Measurements from ENCODE around the gene MYOD1. TPM values are rescaled to one million over a fixed set of nuclear protein-coding genes. Genes with fewer than 3 reads are reported as not detected.

MYOD1 gene
- polyA plus RNA-seq, 1 experiment = not detected

DNA sequence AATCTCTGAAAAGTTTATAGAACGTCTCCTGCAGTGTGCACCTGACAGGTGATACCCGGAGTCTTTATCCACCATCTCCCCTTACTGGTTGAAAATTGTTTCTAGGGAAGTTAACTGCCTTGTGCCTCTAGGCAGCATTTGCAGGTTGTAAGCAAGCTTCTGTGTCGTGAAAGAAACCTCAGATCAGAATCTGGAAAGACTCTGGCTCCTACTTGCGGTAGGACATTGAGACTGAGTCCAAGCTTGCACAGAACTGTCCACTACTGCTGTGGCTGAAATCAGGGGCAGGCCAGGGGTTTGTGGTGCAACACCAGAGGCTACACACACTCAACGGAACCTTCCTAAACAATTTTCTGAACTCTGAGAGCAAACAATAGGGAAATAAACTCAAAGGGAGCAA, 34.8 kb upstream of the MYOD1 start:
- no peak overlapping the region for H3K4me3 ChIP-seq (ENCODE audit: low read depth, low read length)
- no peaks in the 10 kb centered on the region for H3K27me3 ChIP-seq (ENCODE audit: control insufficient read depth, insufficient read depth, low read length)
- TF ChIP-seq, protein P1, sequence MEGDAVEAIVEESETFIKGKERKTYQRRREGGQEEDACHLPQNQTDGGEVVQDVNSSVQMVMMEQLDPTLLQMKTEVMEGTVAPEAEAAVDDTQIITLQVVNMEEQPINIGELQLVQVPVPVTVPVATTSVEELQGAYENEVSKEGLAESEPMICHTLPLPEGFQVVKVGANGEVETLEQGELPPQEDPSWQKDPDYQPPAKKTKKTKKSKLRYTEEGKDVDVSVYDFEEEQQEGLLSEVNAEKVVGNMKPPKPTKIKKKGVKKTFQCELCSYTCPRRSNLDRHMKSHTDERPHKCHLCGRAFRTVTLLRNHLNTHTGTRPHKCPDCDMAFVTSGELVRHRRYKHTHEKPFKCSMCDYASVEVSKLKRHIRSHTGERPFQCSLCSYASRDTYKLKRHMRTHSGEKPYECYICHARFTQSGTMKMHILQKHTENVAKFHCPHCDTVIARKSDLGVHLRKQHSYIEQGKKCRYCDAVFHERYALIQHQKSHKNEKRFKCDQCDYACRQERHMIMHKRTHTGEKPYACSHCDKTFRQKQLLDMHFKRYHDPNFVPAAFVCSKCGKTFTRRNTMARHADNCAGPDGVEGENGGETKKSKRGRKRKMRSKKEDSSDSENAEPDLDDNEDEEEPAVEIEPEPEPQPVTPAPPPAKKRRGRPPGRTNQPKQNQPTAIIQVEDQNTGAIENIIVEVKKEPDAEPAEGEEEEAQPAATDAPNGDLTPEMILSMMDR (IDR thresholded peaks at IDR 0.05; ENCODE audit: insufficient read depth, low read depth, low read length) = no peak
- CTCF ChIA-PET = no interaction called here
- POLR2A ChIA-PET = no interaction called here
- no peak for DNase-seq (ENCODE audit: low read depth)
- no peaks in the 10 kb centered on the region for H3K36me3 ChIP-seq (ENCODE audit: control insufficient read depth, insufficient read depth, low read length)

DNA sequence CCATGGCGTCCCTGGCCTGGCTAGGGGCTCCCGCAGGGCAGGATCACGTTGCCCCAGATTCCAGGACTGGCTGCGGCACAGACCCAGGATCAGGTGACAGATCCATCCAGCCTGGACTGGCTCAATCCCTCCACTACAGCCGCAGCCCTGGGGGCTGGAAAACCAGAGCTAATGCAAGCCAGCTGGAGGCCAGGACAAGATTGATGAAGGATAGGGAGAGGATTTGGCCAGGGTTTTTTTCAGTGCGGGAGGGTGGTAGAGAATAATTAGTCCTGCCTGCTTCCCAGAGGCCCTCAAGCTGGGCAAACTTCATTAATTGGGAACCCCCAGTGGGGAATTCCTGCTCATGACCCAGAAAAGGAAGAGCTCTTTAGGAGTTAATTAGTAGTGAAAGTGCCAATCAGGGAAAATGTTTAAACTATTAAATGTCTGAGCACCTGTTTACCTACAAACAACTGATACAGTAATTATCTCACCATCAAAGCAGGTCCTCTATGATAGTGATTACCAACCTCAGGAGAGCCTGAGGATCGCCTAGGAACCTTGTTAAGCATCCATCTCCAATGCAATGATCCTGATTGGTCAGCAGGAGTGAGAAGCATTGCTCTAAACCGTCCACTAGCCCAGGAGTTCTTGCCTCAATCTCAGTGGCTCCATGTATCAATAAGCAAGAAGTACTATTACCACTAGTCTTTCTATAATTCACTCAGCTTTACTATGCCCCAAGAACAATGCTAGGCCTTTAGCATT, 33.0 kb upstream of the MYOD1 start:
- TF ChIP-seq, protein P1 (IDR thresholded peaks at IDR 0.05; ENCODE audit: insufficient read depth, low read depth, low read length) = no peak
- DNase-seq (ENCODE audit: low read depth) = no peak
- POLR2A ChIA-PET = no interaction called here
- Histone ChIP-seq H3K4me3 (ENCODE audit: low read depth, low read length) (no peak overlapping the region), H3K36me3 (ENCODE audit: control insufficient read depth, insufficient read depth, low read length) (no peaks in the 10 kb centered on the region), H3K27me3 (ENCODE audit: control insufficient read depth, insufficient read depth, low read length) (no peaks in the 10 kb centered on the region; the same call in 1 of the 2 replicates)
- CTCF ChIA-PET = interaction anchor here (1.4 to 1.7 kb wide), 3 partner anchors 11 to 294 kb away, joined by 3 to 5 read pairs (median 4); no protein-coding TSS in a partner anchor

DNA sequence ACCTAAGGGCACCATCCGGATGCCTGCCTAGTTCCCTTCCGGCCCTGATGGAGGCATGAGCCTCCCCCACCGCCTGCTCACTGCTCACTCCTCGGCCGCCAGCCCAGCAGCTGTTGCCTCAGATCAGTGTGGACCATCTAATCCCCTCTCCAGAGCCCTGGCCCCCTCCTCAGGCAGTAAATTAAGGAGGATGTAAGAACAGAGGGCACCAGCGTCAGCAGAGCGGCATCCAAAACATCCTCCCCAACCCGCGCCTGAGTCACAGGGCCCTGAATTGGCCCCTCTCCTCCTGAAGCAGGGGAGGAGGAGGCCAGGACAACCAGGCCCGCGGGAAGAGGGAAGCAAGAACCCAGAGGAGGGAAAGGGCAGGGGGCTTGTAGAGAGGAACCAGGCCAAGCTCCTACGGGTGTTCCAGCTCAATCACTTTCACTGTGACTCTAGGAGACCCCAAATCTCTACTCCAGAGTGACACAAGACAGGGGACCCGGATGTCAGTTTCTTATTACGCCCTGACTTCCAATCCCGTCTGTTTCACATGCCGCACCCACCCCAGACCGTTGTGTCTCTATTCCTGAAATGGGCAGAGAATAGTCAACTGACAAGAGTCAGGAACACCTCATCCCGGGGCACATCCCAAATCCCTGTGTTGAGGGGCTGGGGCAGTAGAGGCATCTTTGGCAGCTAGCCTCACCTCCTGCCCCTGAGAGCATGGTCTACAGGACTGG, 31.3 kb upstream of the MYOD1 start:
- H3K27me3 ChIP-seq (ENCODE audit: control insufficient read depth, insufficient read depth, low read length) = peaks cover 7% of the 10 kb centered on the region; the same call in 1 of the 2 replicates
- ChIA-PET POLR2A (no interaction called here), CTCF (no interaction called here)
- TF ChIP-seq, protein P1 (IDR thresholded peaks at IDR 0.05; ENCODE audit: insufficient read depth, low read depth, low read length) = no peak
- H3K36me3 ChIP-seq (ENCODE audit: control insufficient read depth, insufficient read depth, low read length) = no peaks in the 10 kb centered on the region
- DNase-seq (ENCODE audit: low read depth) = no peak
- H3K4me3 ChIP-seq (ENCODE audit: low read depth, low read length) = no peak overlapping the region

DNA sequence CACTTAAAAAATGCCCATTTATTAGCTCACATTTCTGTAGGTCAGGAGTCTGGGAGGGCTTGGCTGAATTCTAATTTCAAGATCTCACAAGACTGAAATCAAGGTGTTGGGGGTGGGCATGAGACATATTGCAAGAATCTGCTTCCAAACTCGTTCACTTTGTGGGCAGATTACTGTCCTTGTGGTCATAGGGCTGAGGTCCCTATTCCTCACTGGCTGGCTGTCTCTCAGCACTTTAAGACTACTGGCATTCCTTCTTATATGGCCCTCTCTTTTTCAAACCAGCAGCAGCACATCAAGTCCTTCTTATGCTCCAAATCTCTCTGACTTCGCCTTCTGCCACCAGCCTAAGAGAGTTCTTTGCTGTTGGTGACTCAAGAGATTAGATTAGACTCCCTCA, 27.8 kb upstream of the MYOD1 start:
- H3K4me3 ChIP-seq (ENCODE audit: low read depth, low read length) = no peak overlapping the region
- H3K27me3 ChIP-seq (ENCODE audit: control insufficient read depth, insufficient read depth, low read length) = peaks cover 23% of the 10 kb centered on the region
- ChIA-PET POLR2A (no interaction called here), CTCF (no interaction called here)
- DNase-seq (ENCODE audit: low read depth) = no peak
- TF ChIP-seq, protein P1 (IDR thresholded peaks at IDR 0.05; ENCODE audit: insufficient read depth, low read depth, low read length) = no peak
- H3K36me3 ChIP-seq (ENCODE audit: control insufficient read depth, insufficient read depth, low read length) = no peaks in the 10 kb centered on the region

DNA sequence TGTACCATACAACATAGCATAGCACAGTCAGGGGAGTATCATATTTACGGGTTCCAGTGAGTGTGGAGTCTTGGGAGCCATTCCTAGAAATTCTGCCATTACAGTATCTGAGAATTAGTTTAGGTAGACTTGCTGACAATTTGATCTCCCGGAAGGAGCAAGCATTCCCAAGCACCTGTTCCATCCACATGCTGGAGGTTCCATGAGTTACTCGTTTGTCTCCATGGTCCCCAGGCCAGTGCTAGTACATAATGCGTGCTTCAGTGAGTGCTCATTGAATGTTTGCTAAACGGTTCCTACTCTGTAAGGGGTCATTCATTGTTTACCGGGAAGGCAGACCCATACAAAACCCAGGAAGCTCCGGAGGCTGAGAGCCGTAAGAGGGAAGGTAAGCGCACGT, 27.4 kb upstream of the MYOD1 start:
- Histone ChIP-seq H3K4me3 (ENCODE audit: low read depth, low read length) (no peak overlapping the region), H3K27me3 (ENCODE audit: control insufficient read depth, insufficient read depth, low read length) (peaks cover 25% of the 10 kb centered on the region), H3K36me3 (ENCODE audit: control insufficient read depth, insufficient read depth, low read length) (no peaks in the 10 kb centered on the region)
- TF ChIP-seq, protein P1 (IDR thresholded peaks at IDR 0.05; ENCODE audit: insufficient read depth, low read depth, low read length) = no peak
- no peak for DNase-seq (ENCODE audit: low read depth)
- CTCF ChIA-PET = no interaction called here
- POLR2A ChIA-PET = no interaction called here
